ENCODE measurements around the gene ZNF230. TPM values are rescaled to one million over a fixed set of nuclear protein-coding genes. Genes with fewer than 3 reads are reported as not detected.
A peak's percentile ranks its signal among the peaks of the same experiment; 100 is the strongest.

Gene ZNF230
- total RNA-seq, 6 experiments from 2014 or later, result 1.3 to 2.6 (median 2.0) TPM

DNA sequence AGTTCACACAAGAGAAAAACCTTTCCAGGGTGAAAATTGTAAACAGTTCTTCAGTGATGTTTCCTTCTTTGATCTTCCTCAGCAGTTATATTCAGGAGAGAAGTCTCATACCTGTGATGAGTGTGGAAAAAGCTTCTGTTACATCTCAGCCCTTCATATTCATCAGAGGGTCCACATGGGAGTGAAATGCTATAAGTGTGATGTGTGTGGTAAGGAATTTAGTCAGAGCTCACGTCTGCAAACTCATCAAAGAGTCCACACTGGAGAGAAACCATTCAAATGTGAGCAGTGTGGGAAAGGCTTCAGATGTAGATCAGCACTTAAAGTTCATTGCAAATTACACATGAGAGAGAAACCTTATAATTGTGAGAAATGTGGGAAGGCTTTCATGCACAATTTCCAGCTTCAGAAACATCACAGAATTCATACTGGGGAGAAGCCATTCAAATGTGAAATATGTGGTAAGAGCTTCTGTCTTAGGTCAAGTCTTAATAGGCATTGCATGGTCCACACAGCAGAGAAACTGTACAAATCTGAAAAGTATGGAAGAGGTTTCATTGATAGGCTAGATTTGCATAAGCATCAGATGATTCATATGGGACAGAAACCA is 29.3 kb downstream of the ZNF230 start:
- H3K4me3 Mint-ChIP-seq, result no peak overlapping the region
- no peak overlapping the region for H3K27ac Mint-ChIP-seq
- H3K27me3 Mint-ChIP-seq (ENCODE audit: insufficient read depth), result peaks cover 2% of the 10 kb centered on the region
- no peaks in the 10 kb centered on the region for H3K4me1 Mint-ChIP-seq (ENCODE audit: low read depth)
- peaks cover 71% of the 10 kb centered on the region for H3K36me3 Mint-ChIP-seq (ENCODE audit: low read depth)
- H3K9me3 Mint-ChIP-seq, result peaks cover 68% of the 10 kb centered on the region
- no peak for TF ChIP-seq CTCF (IDR thresholded peaks at IDR 0.05)
- no peak for DNase-seq

GRCh38 chr19:44042147-44042546 is 39.4 kb downstream of the ZNF230 start:
- no peak for TF ChIP-seq CTCF (IDR thresholded peaks at IDR 0.05)
- no peak for DNase-seq
- H3K27ac Mint-ChIP-seq, result no peak overlapping the region
- no peak overlapping the region for H3K4me3 Mint-ChIP-seq
- no peaks in the 10 kb centered on the region for H3K4me1 Mint-ChIP-seq (ENCODE audit: low read depth)
- no peaks in the 10 kb centered on the region; the same call in none of the 2 replicates for H3K27me3 Mint-ChIP-seq (ENCODE audit: insufficient read depth)
- H3K9me3 Mint-ChIP-seq, result peaks cover 12% of the 10 kb centered on the region
- no peaks in the 10 kb centered on the region for H3K36me3 Mint-ChIP-seq (ENCODE audit: low read depth)

- H3K4me3 Mint-ChIP-seq, result peak overlapping the region; percentile 96
- H3K36me3 Mint-ChIP-seq (ENCODE audit: low read depth), result peaks cover 19% of the 10 kb centered on the region
- H3K9me3 Mint-ChIP-seq, result no peaks in the 10 kb centered on the region; the same call in 1 of the 2 replicates
- no peak for DNase-seq
- H3K4me1 Mint-ChIP-seq (ENCODE audit: low read depth), result peaks cover 19% of the 10 kb centered on the region
- H3K27ac Mint-ChIP-seq, result 0 out of 2 replicates have a peak overlapping the region, but pooled peaks have one; percentile 82
- no peak for TF ChIP-seq CTCF (IDR thresholded peaks at IDR 0.05)
- peaks cover 5% of the 10 kb centered on the region for H3K27me3 Mint-ChIP-seq (ENCODE audit: insufficient read depth)
Measured at GRCh38 chr19:44050740-44051649, 48.2 kb downstream of the ZNF230 start.

DNA sequence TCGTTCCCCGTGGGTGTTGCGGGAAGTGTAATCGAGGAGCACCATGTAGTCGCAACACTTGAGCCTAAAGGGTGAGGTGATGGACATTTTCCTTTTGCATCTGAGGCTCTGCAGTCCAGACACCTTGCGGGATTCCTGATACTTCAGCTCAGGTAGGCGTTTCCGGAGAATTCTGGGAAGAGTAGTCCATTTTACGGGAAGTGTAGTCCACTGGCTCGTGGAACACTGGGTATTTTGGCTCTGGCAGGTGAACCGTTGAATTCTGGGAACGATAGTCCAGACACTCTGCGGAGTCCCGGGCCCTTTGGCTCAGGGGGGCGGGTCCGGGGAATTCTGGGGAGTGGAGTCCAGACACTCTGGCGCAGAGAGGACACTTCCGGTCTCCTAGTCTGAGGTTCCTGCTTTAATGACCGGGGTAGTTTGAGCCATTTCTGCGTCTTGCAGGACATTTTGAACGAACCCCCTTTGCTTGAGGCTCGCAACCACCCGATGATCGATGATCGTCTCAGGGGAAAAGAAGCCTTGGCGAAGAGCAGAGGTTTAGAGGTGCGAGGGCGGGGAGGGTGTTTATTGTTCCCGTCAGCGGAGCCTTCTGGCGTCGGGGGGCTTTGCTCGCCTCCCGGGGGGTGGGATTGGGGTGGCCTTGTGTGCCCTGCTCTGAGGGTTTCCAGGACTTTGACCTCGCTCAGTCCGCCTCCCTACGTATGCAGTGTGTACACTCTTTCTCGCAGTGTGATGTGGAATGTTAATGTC is 49.1 kb downstream of the ZNF230 start, which contains the start of gene ZNF223:
ZNF223 (plus strand) TSS at position 387 of the 753 bp plus-strand sequence. CDS start 3,141 bp downstream, outside the sequence.
- peaks cover 19% of the 10 kb centered on the region for H3K4me1 Mint-ChIP-seq (ENCODE audit: low read depth)
- no peak for TF ChIP-seq CTCF (IDR thresholded peaks at IDR 0.05)
- peaks cover 5% of the 10 kb centered on the region for H3K27me3 Mint-ChIP-seq (ENCODE audit: insufficient read depth)
- peak within 1 kb of the TSS; percentile 82 for H3K27ac Mint-ChIP-seq
- H3K9me3 Mint-ChIP-seq, result no peaks in the 10 kb centered on the region; the same call in 1 of the 2 replicates
- peak; percentile 90 for DNase-seq
- peaks cover 20% of the 10 kb centered on the region for H3K36me3 Mint-ChIP-seq (ENCODE audit: low read depth)
- H3K4me3 Mint-ChIP-seq, result peak within 1 kb of the TSS; percentile 96

DNA sequence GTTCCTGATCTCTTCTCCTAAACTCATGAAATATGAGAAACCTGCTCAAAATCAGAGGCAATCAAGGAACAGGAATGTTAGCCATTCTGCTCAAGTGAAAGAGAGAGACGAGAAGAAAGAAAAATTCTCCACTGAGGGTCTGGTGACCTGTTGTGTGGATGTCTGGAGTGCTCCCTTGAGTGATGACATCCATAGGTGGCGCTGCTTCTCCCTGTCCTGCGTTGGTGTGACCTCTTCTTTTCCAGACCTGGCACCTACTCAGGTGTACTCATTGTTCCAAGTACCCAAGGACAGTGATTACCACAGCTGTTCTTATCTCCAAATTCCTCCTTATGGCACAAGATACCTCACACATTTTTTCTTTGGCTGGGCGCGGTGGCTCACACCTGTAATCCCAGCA is 53.1 kb downstream of the ZNF230 start:
- no peak for DNase-seq
- Mint-ChIP-seq H3K27ac (no peak overlapping the region), H3K9me3 (no peaks in the 10 kb centered on the region; the same call in 1 of the 2 replicates), H3K36me3 (ENCODE audit: low read depth) (peaks cover 39% of the 10 kb centered on the region), H3K27me3 (ENCODE audit: insufficient read depth) (no peaks in the 10 kb centered on the region; the same call in 1 of the 2 replicates), H3K4me1 (ENCODE audit: low read depth) (peaks cover 16% of the 10 kb centered on the region), H3K4me3 (no peak overlapping the region)
- TF ChIP-seq CTCF (IDR thresholded peaks at IDR 0.05), result peak; percentile 20; the same call in 1 of the 2 replicates

Measured in HFFc6 (cell line).